Measurements from ENCODE around the gene SELPLG.
A peak's percentile ranks its signal among the peaks of the same experiment; 100 is the strongest.

Gene SELPLG

DNA sequence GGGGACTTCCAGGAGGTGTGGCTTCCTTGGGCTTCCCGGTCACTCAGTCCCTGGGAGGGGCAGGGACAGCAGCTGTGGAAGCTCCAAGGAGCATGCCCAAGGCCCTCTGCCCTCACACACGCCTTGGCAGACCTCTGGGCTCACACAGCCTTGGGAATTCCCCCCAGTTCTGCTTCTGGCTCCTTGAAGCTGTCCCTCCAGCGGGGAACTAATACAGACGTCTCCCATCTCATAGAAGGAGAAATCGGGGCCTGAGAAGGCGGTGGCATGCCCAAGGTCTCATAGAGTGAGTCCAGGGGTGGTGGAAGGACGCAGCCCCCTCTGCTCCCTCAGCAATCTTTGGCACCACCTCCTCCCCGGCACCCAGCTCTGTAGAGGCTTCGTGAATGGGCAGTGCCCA is 20.1 kb downstream of the SELPLG start:
- FAIRE-seq: no peak
- no peak for DNase-seq (ENCODE audit: insufficient read length, low spot score)

DNA sequence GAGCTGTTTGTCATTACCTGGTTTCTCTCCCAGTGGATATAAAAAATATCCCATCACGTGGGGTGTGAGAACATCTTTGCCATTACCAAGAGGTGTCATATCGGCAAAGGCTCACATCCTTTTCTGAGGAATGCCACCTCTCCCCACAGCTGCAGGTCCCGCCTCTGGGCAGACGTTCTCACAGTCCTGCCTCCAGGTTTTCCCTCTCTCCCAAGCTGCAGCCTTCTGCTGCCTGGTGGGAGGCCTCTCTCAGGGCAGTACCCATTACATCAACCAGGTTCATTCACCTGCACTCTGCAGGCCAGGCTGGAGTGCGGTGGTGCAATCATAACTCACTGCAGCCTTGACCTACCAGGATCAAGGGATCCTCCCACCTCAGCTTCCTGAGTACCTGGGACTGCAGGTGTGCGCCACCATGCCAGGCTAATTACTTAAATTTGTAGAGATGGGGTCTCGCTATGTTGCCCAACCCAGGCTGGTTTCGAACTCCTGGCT is 20.9 kb downstream of the SELPLG start:
- no peak for DNase-seq (ENCODE audit: insufficient read length, low spot score)
- FAIRE-seq: peak; percentile 64
- TF ChIP-seq POLR2A (IDR thresholded peaks at IDR 0.05; ENCODE audit: low read depth, low read length): no peak
- TF ChIP-seq PAX5 (IDR thresholded peaks at IDR 0.05; ENCODE audit: insufficient read depth, low read length, severe bottlenecking): no peak
- no peak for TF ChIP-seq TAF1 (IDR thresholded peaks at IDR 0.05; ENCODE audit: low read depth, low read length)
- no peak for TF ChIP-seq SPI1 (IDR thresholded peaks at IDR 0.05; ENCODE audit: low read depth, low read length)
- TF ChIP-seq POLR2AphosphoS5 (IDR thresholded peaks at IDR 0.05; ENCODE audit: low read depth, low read length): no peak
- TF ChIP-seq POU2F2 (IDR thresholded peaks at IDR 0.05; ENCODE audit: low read depth, low read length): no peak

More for the DNA sequence above, 20.1 kb downstream of the SELPLG start:
- TF ChIP-seq SPI1 (IDR thresholded peaks at IDR 0.05; ENCODE audit: low read depth, low read length): no peak
- TF ChIP-seq TAF1 (IDR thresholded peaks at IDR 0.05; ENCODE audit: low read depth, low read length): no peak
- no peak for TF ChIP-seq POU2F2 (IDR thresholded peaks at IDR 0.05; ENCODE audit: low read depth, low read length)
- no peak for TF ChIP-seq PAX5 (IDR thresholded peaks at IDR 0.05; ENCODE audit: insufficient read depth, low read length, severe bottlenecking)
- TF ChIP-seq POLR2AphosphoS5 (IDR thresholded peaks at IDR 0.05; ENCODE audit: low read depth, low read length): no peak
- no peak for TF ChIP-seq POLR2A (IDR thresholded peaks at IDR 0.05; ENCODE audit: low read depth, low read length)

- peak; percentile 45 for FAIRE-seq
- no peak for DNase-seq (ENCODE audit: insufficient read length, low spot score)
- TF ChIP-seq SPI1 (IDR thresholded peaks at IDR 0.05; ENCODE audit: low read depth, low read length): no peak
- no peak for TF ChIP-seq POLR2A (IDR thresholded peaks at IDR 0.05; ENCODE audit: low read depth, low read length)
- no peak for TF ChIP-seq TAF1 (IDR thresholded peaks at IDR 0.05; ENCODE audit: low read depth, low read length)
- no peak for TF ChIP-seq PAX5 (IDR thresholded peaks at IDR 0.05; ENCODE audit: insufficient read depth, low read length, severe bottlenecking)
- no peak for TF ChIP-seq POLR2AphosphoS5 (IDR thresholded peaks at IDR 0.05; ENCODE audit: low read depth, low read length)
Observed at GRCh38 chr12:108611884-108612415, 21.7 kb downstream of the SELPLG start.

DNA sequence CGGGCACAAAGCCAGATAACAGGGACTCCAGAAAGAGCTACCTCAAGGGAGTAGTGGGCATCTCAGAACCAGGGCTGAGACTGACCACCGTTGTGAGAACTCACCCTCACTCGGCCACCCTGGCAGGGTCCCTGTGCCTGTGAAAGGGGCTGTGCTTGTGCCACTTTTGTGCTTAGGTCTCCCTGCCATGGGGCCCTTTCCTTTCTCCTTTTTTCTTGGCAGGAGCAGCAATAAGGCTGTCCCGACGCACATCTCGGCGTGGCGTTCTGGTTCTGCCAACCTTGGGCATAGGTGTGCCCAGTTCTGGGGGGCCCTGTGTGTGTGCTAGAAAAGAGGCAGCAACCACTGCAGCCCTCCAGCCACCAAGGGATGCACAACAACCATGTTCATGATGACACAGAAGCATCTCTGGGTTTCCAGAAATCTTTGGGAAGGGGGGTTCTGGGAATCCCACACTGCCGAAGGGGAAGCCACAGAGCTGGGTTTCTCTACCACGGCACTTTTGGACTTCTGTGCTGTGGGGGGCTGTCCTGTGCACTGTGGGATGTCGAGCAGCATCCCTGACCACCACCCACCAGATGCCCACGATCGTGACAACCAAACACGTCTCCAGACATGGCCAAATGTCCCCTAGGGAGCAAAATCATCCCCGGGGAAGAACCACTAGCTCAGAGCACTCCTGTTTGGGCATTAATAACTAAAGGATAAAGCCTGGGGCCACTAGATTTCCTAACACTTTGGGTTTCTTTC is 22.7 kb downstream of the SELPLG start:
- FAIRE-seq (no peak), DNase-seq (ENCODE audit: insufficient read length, low spot score) (no peak)
- TF ChIP-seq PAX5 (IDR thresholded peaks at IDR 0.05; ENCODE audit: insufficient read depth, low read length, severe bottlenecking) (no peak), SPI1 (IDR thresholded peaks at IDR 0.05; ENCODE audit: low read depth, low read length) (no peak), POLR2AphosphoS5 (IDR thresholded peaks at IDR 0.05; ENCODE audit: low read depth, low read length) (no peak), POLR2A (IDR thresholded peaks at IDR 0.05; ENCODE audit: low read depth, low read length) (no peak), POU2F2 (IDR thresholded peaks at IDR 0.05; ENCODE audit: low read depth, low read length) (no peak), TAF1 (IDR thresholded peaks at IDR 0.05; ENCODE audit: low read depth, low read length) (no peak)

- DNase-seq (ENCODE audit: insufficient read length, low spot score) (no peak), FAIRE-seq (no peak)
- TF ChIP-seq POU2F2 (IDR thresholded peaks at IDR 0.05; ENCODE audit: low read depth, low read length) (no peak), SPI1 (IDR thresholded peaks at IDR 0.05; ENCODE audit: low read depth, low read length) (no peak), PAX5 (IDR thresholded peaks at IDR 0.05; ENCODE audit: insufficient read depth, low read length, severe bottlenecking) (no peak), POLR2AphosphoS5 (IDR thresholded peaks at IDR 0.05; ENCODE audit: low read depth, low read length) (no peak), POLR2A (IDR thresholded peaks at IDR 0.05; ENCODE audit: low read depth, low read length) (no peak), TAF1 (IDR thresholded peaks at IDR 0.05; ENCODE audit: low read depth, low read length) (no peak)
Observed at GRCh38 chr12:108610336-108610815, 23.3 kb downstream of the SELPLG start.

- TF ChIP-seq POU2F2 (IDR thresholded peaks at IDR 0.05; ENCODE audit: low read depth, low read length) (peak; percentile 38; the same call in 1 of the 2 replicates), POLR2A (IDR thresholded peaks at IDR 0.05; ENCODE audit: low read depth, low read length) (no peak), SPI1 (IDR thresholded peaks at IDR 0.05; ENCODE audit: low read depth, low read length) (no peak), PAX5 (IDR thresholded peaks at IDR 0.05; ENCODE audit: insufficient read depth, low read length, severe bottlenecking) (peak; percentile 15)
- DNase-seq (ENCODE audit: insufficient read length, low spot score) (no peak), FAIRE-seq (peak; percentile 50)
Observed at GRCh38 chr12:108609537-108610335, 24.0 kb downstream of the SELPLG start.

- TF ChIP-seq SPI1 (IDR thresholded peaks at IDR 0.05; ENCODE audit: low read depth, low read length): no peak
- no peak for TF ChIP-seq TAF1 (IDR thresholded peaks at IDR 0.05; ENCODE audit: low read depth, low read length)
- no peak for TF ChIP-seq POU2F2 (IDR thresholded peaks at IDR 0.05; ENCODE audit: low read depth, low read length)
- TF ChIP-seq POLR2AphosphoS5 (IDR thresholded peaks at IDR 0.05; ENCODE audit: low read depth, low read length): no peak
- TF ChIP-seq POLR2A (IDR thresholded peaks at IDR 0.05; ENCODE audit: low read depth, low read length): no peak
- no peak for TF ChIP-seq PAX5 (IDR thresholded peaks at IDR 0.05; ENCODE audit: insufficient read depth, low read length, severe bottlenecking)
- DNase-seq (ENCODE audit: insufficient read length, low spot score): no peak
- no peak for FAIRE-seq
Observed at GRCh38 chr12:108608616-108609015, 25.1 kb downstream of the SELPLG start.

DNA sequence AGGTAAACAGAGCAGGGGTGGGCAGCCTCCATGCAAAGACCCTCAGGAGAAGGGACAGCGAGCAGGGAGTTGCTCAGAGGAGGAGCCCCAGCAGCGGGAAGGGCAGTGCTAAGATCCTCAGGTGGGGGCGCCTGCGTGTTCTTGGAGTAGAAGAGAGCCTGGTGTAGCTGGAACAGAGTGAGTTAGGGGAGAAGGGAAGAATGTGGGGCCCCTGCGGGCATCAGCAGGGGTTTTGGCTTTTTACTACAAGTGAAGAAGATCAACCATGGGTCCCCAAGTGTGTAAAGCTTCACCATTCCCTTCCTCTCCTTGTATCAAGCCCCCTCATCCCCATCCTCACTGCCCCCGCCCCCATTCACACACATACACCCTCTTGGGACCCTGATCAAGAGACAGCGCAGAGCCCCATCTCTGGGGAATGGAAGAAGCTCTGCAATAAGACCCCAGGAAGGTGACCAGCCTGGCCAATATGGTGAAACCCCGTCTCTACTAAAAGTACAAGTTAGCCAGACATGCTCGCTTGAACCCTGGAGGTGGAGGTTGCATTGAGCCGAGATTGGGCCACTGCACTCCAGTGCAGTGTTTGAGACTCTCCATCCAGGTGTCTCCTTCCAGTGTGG is 25.6 kb downstream of the SELPLG start:
- no peak for DNase-seq (ENCODE audit: insufficient read length, low spot score)
- no peak for FAIRE-seq
- TF ChIP-seq POLR2A (IDR thresholded peaks at IDR 0.05; ENCODE audit: low read depth, low read length) (no peak), POU2F2 (IDR thresholded peaks at IDR 0.05; ENCODE audit: low read depth, low read length) (no peak), SPI1 (IDR thresholded peaks at IDR 0.05; ENCODE audit: low read depth, low read length) (no peak), PAX5 (IDR thresholded peaks at IDR 0.05; ENCODE audit: insufficient read depth, low read length, severe bottlenecking) (no peak), TAF1 (IDR thresholded peaks at IDR 0.05; ENCODE audit: low read depth, low read length) (no peak), POLR2AphosphoS5 (IDR thresholded peaks at IDR 0.05; ENCODE audit: low read depth, low read length) (no peak)

Measured in GM12891 (cell line).